ENCODE results near the gene VIT.

DNA sequence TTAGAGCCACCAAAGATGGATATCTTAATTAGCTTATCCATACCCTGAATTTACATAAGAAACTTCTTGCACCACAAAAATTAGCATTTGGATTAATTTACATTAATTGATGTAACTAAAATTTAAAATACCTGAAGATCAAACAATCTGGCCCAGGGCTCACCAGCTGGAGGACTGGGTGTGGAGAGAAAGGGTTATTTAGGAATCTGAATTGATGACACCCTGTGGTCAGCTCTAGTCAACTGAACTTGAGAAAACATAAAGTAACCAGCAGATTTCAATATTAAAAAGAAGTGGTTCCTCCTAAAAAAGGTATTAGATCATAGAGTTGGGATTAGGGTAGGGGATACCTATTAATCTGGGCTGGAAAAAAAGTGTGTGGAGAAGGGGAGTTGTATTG lies 147.3 kb downstream of the VIT start:
- TF ChIP-seq, protein P1, sequence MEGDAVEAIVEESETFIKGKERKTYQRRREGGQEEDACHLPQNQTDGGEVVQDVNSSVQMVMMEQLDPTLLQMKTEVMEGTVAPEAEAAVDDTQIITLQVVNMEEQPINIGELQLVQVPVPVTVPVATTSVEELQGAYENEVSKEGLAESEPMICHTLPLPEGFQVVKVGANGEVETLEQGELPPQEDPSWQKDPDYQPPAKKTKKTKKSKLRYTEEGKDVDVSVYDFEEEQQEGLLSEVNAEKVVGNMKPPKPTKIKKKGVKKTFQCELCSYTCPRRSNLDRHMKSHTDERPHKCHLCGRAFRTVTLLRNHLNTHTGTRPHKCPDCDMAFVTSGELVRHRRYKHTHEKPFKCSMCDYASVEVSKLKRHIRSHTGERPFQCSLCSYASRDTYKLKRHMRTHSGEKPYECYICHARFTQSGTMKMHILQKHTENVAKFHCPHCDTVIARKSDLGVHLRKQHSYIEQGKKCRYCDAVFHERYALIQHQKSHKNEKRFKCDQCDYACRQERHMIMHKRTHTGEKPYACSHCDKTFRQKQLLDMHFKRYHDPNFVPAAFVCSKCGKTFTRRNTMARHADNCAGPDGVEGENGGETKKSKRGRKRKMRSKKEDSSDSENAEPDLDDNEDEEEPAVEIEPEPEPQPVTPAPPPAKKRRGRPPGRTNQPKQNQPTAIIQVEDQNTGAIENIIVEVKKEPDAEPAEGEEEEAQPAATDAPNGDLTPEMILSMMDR (IDR thresholded peaks at IDR 0.05; ENCODE audit: insufficient read depth, low read depth, low read length): no peak
- no peak for TF ChIP-seq EZH2 (IDR thresholded peaks at IDR 0.05; ENCODE audit: insufficient read depth, low read length)

Measured in astrocyte (in vitro differentiated cells and primary cell).